Measurements from ENCODE around the gene METTL26.
A peak's percentile ranks its signal among the peaks of the same experiment; 100 is the strongest.

The METTL26 gene

GRCh38 chr16:637081-638018 is 1.2 kb upstream of the METTL26 start:
- H3K36me3 ChIP-seq (ENCODE audit: insufficient read depth, low read length), result no peaks in the 10 kb centered on the region
- TF ChIP-seq, protein P1, sequence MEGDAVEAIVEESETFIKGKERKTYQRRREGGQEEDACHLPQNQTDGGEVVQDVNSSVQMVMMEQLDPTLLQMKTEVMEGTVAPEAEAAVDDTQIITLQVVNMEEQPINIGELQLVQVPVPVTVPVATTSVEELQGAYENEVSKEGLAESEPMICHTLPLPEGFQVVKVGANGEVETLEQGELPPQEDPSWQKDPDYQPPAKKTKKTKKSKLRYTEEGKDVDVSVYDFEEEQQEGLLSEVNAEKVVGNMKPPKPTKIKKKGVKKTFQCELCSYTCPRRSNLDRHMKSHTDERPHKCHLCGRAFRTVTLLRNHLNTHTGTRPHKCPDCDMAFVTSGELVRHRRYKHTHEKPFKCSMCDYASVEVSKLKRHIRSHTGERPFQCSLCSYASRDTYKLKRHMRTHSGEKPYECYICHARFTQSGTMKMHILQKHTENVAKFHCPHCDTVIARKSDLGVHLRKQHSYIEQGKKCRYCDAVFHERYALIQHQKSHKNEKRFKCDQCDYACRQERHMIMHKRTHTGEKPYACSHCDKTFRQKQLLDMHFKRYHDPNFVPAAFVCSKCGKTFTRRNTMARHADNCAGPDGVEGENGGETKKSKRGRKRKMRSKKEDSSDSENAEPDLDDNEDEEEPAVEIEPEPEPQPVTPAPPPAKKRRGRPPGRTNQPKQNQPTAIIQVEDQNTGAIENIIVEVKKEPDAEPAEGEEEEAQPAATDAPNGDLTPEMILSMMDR (conservative IDR thresholded peaks at IDR 0.05; ENCODE audit: low read length), result no peak
- no peak for TF ChIP-seq EZH2phosphoT487 (IDR thresholded peaks at IDR 0.05; ENCODE audit: borderline replicate concordance)
- no peaks in the 10 kb centered on the region for H3K27me3 ChIP-seq (ENCODE audit: insufficient read depth, low read length, poor library complexity, severe bottlenecking)
- no peaks in the 10 kb centered on the region for H3K9me3 ChIP-seq (ENCODE audit: insufficient read depth, low read depth, low read length)
- no peaks in the 10 kb centered on the region for H3K9me2 ChIP-seq (replicated peaks; ENCODE audit: low read depth, low read length)
- H3F3A ChIP-seq (ENCODE audit: low read depth), result no peaks in the 10 kb centered on the region
- H2AFZ ChIP-seq (ENCODE audit: low read length), result peak overlapping the region; percentile 90
- H3K79me2 ChIP-seq (ENCODE audit: insufficient read depth, low read length), result peaks cover 14% of the 10 kb centered on the region
- peak overlapping the region; percentile 74 for H3K4me2 ChIP-seq (ENCODE audit: low read depth, low read length, poor library complexity, severe bottlenecking)
- H3K4me1 ChIP-seq (ENCODE audit: insufficient read depth, low read length, poor library complexity, severe bottlenecking), result no peaks in the 10 kb centered on the region
- peak overlapping the region; percentile 90 for H3K4me3 ChIP-seq (ENCODE audit: low read length, poor library complexity, severe bottlenecking)
- no peaks in the 10 kb centered on the region for H4K20me1 ChIP-seq (ENCODE audit: insufficient read depth, low read length, poor library complexity, severe bottlenecking)
- peak overlapping the region; percentile 83 for H3K9ac ChIP-seq (ENCODE audit: low read depth, low read length, poor library complexity, severe bottlenecking)

GRCh38 chr16:635573-636205 is 416 bp downstream of the METTL26 start:
- H3K9me3 ChIP-seq (ENCODE audit: insufficient read depth, low read depth, low read length), result no peaks in the 10 kb centered on the region
- H3K9me2 ChIP-seq (replicated peaks; ENCODE audit: low read depth, low read length), result no peaks in the 10 kb centered on the region
- H3K9ac ChIP-seq (ENCODE audit: low read depth, low read length, poor library complexity, severe bottlenecking), result peak overlapping the region; percentile 83
- H3K79me2 ChIP-seq (ENCODE audit: insufficient read depth, low read length), result peaks cover 14% of the 10 kb centered on the region
- H3K4me2 ChIP-seq (ENCODE audit: low read depth, low read length, poor library complexity, severe bottlenecking), result peak overlapping the region; percentile 94
- H3K27me3 ChIP-seq (ENCODE audit: insufficient read depth, low read length, poor library complexity, severe bottlenecking), result no peaks in the 10 kb centered on the region
- H2AFZ ChIP-seq (ENCODE audit: low read length), result peak overlapping the region; percentile 49; the same call in 1 of the 2 replicates
- no peaks in the 10 kb centered on the region for H3F3A ChIP-seq (ENCODE audit: low read depth)
- H4K20me1 ChIP-seq (ENCODE audit: insufficient read depth, low read length, poor library complexity, severe bottlenecking), result no peaks in the 10 kb centered on the region
- H3K36me3 ChIP-seq (ENCODE audit: insufficient read depth, low read length), result no peaks in the 10 kb centered on the region
- TF ChIP-seq, protein P1 (conservative IDR thresholded peaks at IDR 0.05; ENCODE audit: low read length), result no peak
- TF ChIP-seq EZH2phosphoT487 (IDR thresholded peaks at IDR 0.05; ENCODE audit: borderline replicate concordance), result no peak
- H3K4me1 ChIP-seq (ENCODE audit: insufficient read depth, low read length, poor library complexity, severe bottlenecking), result no peaks in the 10 kb centered on the region
- peak overlapping the region; percentile 90 for H3K4me3 ChIP-seq (ENCODE audit: low read length, poor library complexity, severe bottlenecking)

DNA sequence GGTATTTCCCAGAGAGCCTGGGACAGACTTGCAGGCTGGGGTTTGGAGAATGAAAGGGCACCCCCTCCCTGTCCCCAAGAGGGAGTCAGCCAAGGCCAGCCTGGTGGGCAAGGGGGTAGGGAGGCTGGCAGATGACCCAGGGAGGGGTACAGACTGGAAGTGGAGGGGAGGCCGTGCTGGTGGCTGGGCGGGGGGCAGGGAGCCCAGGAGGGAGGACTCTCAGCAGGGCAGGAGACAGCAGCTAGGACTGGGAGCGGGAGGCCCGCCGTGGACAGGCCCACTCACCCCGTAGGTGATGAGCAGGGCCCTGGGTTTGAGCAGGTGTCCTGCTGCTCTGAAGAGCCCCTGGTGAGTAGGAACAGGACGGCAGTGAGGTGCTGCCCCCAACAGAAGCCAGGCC is 1.1 kb downstream of the METTL26 start:
- Histone ChIP-seq H3K4me2 (ENCODE audit: low read depth, low read length, poor library complexity, severe bottlenecking) (peak overlapping the region; percentile 94), H3K27me3 (ENCODE audit: insufficient read depth, low read length, poor library complexity, severe bottlenecking) (no peaks in the 10 kb centered on the region), H3K4me1 (ENCODE audit: insufficient read depth, low read length, poor library complexity, severe bottlenecking) (no peaks in the 10 kb centered on the region), H3F3A (ENCODE audit: low read depth) (no peaks in the 10 kb centered on the region), H3K9me2 (replicated peaks; ENCODE audit: low read depth, low read length) (no peaks in the 10 kb centered on the region), H2AFZ (ENCODE audit: low read length) (no peak overlapping the region), H3K36me3 (ENCODE audit: insufficient read depth, low read length) (no peaks in the 10 kb centered on the region), H4K20me1 (ENCODE audit: insufficient read depth, low read length, poor library complexity, severe bottlenecking) (no peaks in the 10 kb centered on the region), H3K9ac (ENCODE audit: low read depth, low read length, poor library complexity, severe bottlenecking) (peak overlapping the region; percentile 83), H3K9me3 (ENCODE audit: insufficient read depth, low read depth, low read length) (no peaks in the 10 kb centered on the region), H3K4me3 (ENCODE audit: low read length, poor library complexity, severe bottlenecking) (peak overlapping the region; percentile 90), H3K79me2 (ENCODE audit: insufficient read depth, low read length) (peaks cover 14% of the 10 kb centered on the region)
- no peak for TF ChIP-seq EZH2phosphoT487 (IDR thresholded peaks at IDR 0.05; ENCODE audit: borderline replicate concordance)
- TF ChIP-seq, protein P1 (conservative IDR thresholded peaks at IDR 0.05; ENCODE audit: low read length), result no peak

Measured in Loucy (cell line).